ENCODE data around the gene KDM5B. TPM values are rescaled to one million over a fixed set of nuclear protein-coding genes. Genes with fewer than 3 reads are reported as not detected.
A peak's percentile ranks its signal among the peaks of the same experiment; 100 is the strongest.
"Not testable (repeated sequence)": the region's sequence is repeated elsewhere in the genome, so short reads cannot be mapped to it uniquely, and the experiment has no call there.

The KDM5B gene
- total and polyA plus RNA-seq, 9 of the 15 experiments (the other 6 are each of a cell fraction or from before 2014, with no cell fraction given): 15.4 to 90.6 (median 57.1) TPM

GRCh38 chr1:202829223-202829622 lies 21.0 kb upstream of the KDM5B start:
- H3K4me3 ChIP-seq; H3K36me3 ChIP-seq (ENCODE audit: control insufficient read depth, insufficient read depth, low read length); intact Hi-C loops (cut with micrococcal nuclease); H3K27ac ChIP-seq (ENCODE audit: extremely low read depth, low read depth, low read length); ATAC-seq; H3K9ac ChIP-seq (ENCODE audit: insufficient read depth in 1 of 2, low read depth in 2 of 2, low read length in 2 of 2); H3K9me3 ChIP-seq (replicated peaks; ENCODE audit: control insufficient read depth, insufficient read depth, low read depth, low read length); DNase-seq (ENCODE audit: extremely low read depth in 1 of 4, low spot score in 3 of 4); POLR2A ChIA-PET; BruUV-seq (replicated peaks); H3K9me1 ChIP-seq (ENCODE audit: control insufficient read depth, insufficient read depth, low read length); H3K4me2 ChIP-seq (ENCODE audit: insufficient read depth, low read length); H3K79me2 ChIP-seq (ENCODE audit: control insufficient read depth, insufficient read depth, low read length); H2AFZ ChIP-seq (ENCODE audit: low read depth, low read length); FAIRE-seq; H4K20me1 ChIP-seq (replicated peaks; ENCODE audit: control insufficient read depth, insufficient read depth, low read length); in situ Hi-C loops (cut with MboI); H3K4me1 ChIP-seq (replicated peaks in 1 of 2; ENCODE audit: control insufficient read depth in 2 of 2, insufficient read depth in 2 of 2, low read length in 2 of 2); CTCF ChIA-PET (ENCODE audit: low intra/inter-chr PET ratio): not testable (repeated sequence)
- peaks cover 23 to 25% of the 10 kb centered on the region in 2 experiments for H3K27me3 ChIP-seq (ENCODE audit: control insufficient read depth in 2 of 2, insufficient read depth in 2 of 2, low read length in 2 of 2)
- peak; percentile 20; the same call in 1 of the 2 replicates for TF ChIP-seq ZC3H11A (IDR thresholded peaks at IDR 0.05; ENCODE audit: low read depth, low read length)
- 60% methylated on average over 9 of the region's 9 CpGs for WGBS (ENCODE audit: insufficient coverage, low coverage, missing lambda C conversion rate)

GRCh38 chr1:202825748-202826147 lies 17.5 kb upstream of the KDM5B start:
- CTCF ChIA-PET (ENCODE audit: low intra/inter-chr PET ratio): no interaction called here
- no peak for TF ChIP-seq ZNF707 (CRISPR knock-in tag; conservative IDR thresholded peaks at IDR 0.05)
- TF ChIP-seq AFF4 (CRISPR knock-in tag; IDR thresholded peaks at IDR 0.05): no peak
- TF ChIP-seq ZBTB11 (CRISPR knock-in tag; IDR thresholded peaks at IDR 0.05): no peak
- peak; percentile 75 for TF ChIP-seq FOSL1 (tag; conservative IDR thresholded peaks at IDR 0.05)

More at GRCh38 chr1:202825748-202826147, 17.5 kb upstream of the KDM5B start:
- FAIRE-seq (no peak), DNase-seq (ENCODE audit: extremely low read depth in 1 of 4, low spot score in 3 of 4) (peak in 1 of 4 experiments; percentile 28), ATAC-seq (peak; percentile 49; the same call in 2 of the 3 replicates)
- H4K20me1 ChIP-seq (replicated peaks; ENCODE audit: control insufficient read depth, insufficient read depth, low read length): no peaks in the 10 kb centered on the region
- no peaks in the 10 kb centered on the region for H3K79me2 ChIP-seq (ENCODE audit: control insufficient read depth, insufficient read depth, low read length)
- no peaks in the 10 kb centered on the region for H3K36me3 ChIP-seq (ENCODE audit: control insufficient read depth, insufficient read depth, low read length)
- intact Hi-C loops (cut with micrococcal nuclease) (no loop called here), in situ Hi-C loops (cut with MboI) (no loop called here)
- H3K4me2 ChIP-seq (ENCODE audit: insufficient read depth, low read length): no peak overlapping the region
- peaks cover 6 to 10% of the 10 kb centered on the region in 2 experiments; a peak in 4 of 5 replicates for H3K4me1 ChIP-seq (replicated peaks in 1 of 2; ENCODE audit: control insufficient read depth in 2 of 2, insufficient read depth in 2 of 2, low read length in 2 of 2)
- BruUV-seq (replicated peaks): no TSS peak
- 10% methylated on average over 7 of the region's 7 CpGs for WGBS (ENCODE audit: insufficient coverage, low coverage, missing lambda C conversion rate)
- no peak overlapping the region for H3K4me3 ChIP-seq
- POLR2A ChIA-PET: interaction anchor here (1.0 to 1.9 kb wide), 3 partner anchors 11 to 31 kb away, joined by 3 to 5 read pairs (median 3); partner anchors contain the start of gene KDM5B
- H3K27ac ChIP-seq (ENCODE audit: extremely low read depth, low read depth, low read length): no peak overlapping the region
- H3K9me3 ChIP-seq (replicated peaks; ENCODE audit: control insufficient read depth, insufficient read depth, low read depth, low read length): no peaks in the 10 kb centered on the region
- no peak overlapping the region for H2AFZ ChIP-seq (ENCODE audit: low read depth, low read length)
- H3K9me1 ChIP-seq (ENCODE audit: control insufficient read depth, insufficient read depth, low read length): no peaks in the 10 kb centered on the region
- H3K9ac ChIP-seq (ENCODE audit: insufficient read depth in 1 of 2, low read depth in 2 of 2, low read length in 2 of 2): no peak overlapping the region
- H3K27me3 ChIP-seq (ENCODE audit: control insufficient read depth in 2 of 2, insufficient read depth in 2 of 2, low read length in 2 of 2): peaks cover 27 to 33% of the 10 kb centered on the region in 2 experiments

Measured in K562 (cell line).